GM12878 (cell line): ENCODE measurements around the gene GNG3. TPM values are rescaled to one million over a fixed set of nuclear protein-coding genes. Genes with fewer than 3 reads are reported as not detected.

Experiments
- CEBPB ChIP-seq, 2 experiments: fragments of 150-350 bp in 1 of 2; IDR thresholded peaks; 2 replicates each; pipeline ENCODE4 v1.6.1; 2012 to 2014; ENCODE audit warnings: low read depth in 2 of 2, low read length in 2 of 2, borderline replicate concordance in 1 of 2, inconsistent platforms in 1 of 2
- E2F4 ChIP-seq: IDR thresholded peaks from 2 replicates; pipeline ENCODE4 v1.6.1; 2012; ENCODE audit warnings: low read depth, low read length, improper control_type of control experiment
- FOXM1 ChIP-seq: IDR thresholded peaks from 2 replicates; pipeline ENCODE4 v1.6.1; 2012; ENCODE audit warnings: low read depth, mild to moderate bottlenecking, inconsistent platforms, low read length, moderate library complexity
- HCFC1 ChIP-seq: fragments of 150-350 bp; IDR thresholded peaks from 2 replicates; pipeline ENCODE4 v1.6.1; 2014; ENCODE audit warnings: low read length
- HDAC6 ChIP-seq: fragments of 200-600 bp; sonication (generic); IDR thresholded peaks from one replicate; pipeline ENCODE4 v1.8.0; 2017; ENCODE audit warnings: antibody characterized with exemption; ENCODE audit not compliant: unreplicated experiment
- IRF4 ChIP-seq: IDR thresholded peaks from 2 replicates; pipeline ENCODE4 v1.6.1; 2011; ENCODE audit warnings: low read depth, low read length
- JUND ChIP-seq: IDR thresholded peaks from 2 replicates; pipeline ENCODE4 v1.6.1; 2012; ENCODE audit warnings: low read depth, mild to moderate bottlenecking, low read length, improper control_type of control experiment, moderate library complexity
- MAX ChIP-seq: IDR thresholded peaks from 2 replicates; pipeline ENCODE4 v1.6.1; 2012; ENCODE audit warnings: low read depth, low read length, improper control_type of control experiment
- MLLT1 ChIP-seq: fragments of 450-650 bp; IDR thresholded peaks from 2 replicates; pipeline ENCODE4 v1.6.1; 2016; ENCODE audit warnings: mild to moderate bottlenecking
- PAX8 ChIP-seq: fragments of 450-650 bp; IDR thresholded peaks from 2 replicates; pipeline ENCODE4 v1.6.1; 2017; ENCODE audit warnings: mild to moderate bottlenecking, moderate library complexity
- RUNX3 ChIP-seq: IDR thresholded peaks from 2 replicates; pipeline ENCODE4 v1.6.1; 2012; ENCODE audit warnings: low read length, inconsistent platforms
- SPI1 ChIP-seq: IDR thresholded peaks from 2 replicates; pipeline ENCODE4 v1.6.1; 2011; ENCODE audit warnings: low read depth, mild to moderate bottlenecking, low read length, moderate library complexity, borderline replicate concordance; ENCODE audit not compliant: insufficient read depth
- ZNF384 ChIP-seq: IDR thresholded peaks from 2 replicates; pipeline ENCODE4 v1.6.1; 2012; ENCODE audit warnings: low read depth, mild to moderate bottlenecking, low read length, improper control_type of control experiment, borderline replicate concordance
- polyA plus RNA-seq, 11 experiments: library from polyadenylated mRNA; depleted of rRNA in 4 of 11; unstranded in 6 of 11; stranded (reverse) in 5 of 11; fragments of >200 nt; fragmentation: Nextera tagmentation in 4 of 11; fragmentation: Illumina TruSeq in 1 of 11; extraction: Ambion mirVana in 4 of 11; extraction: Trizol in 1 of 11; gene quantifications; 1 replicate in 1 of 11; 2 replicates in 10 of 11; pipeline versions ENCODE4 v1.2.1 to v1.2.3, GENCODE V29; 2011 to 2016; ENCODE audit warnings: inconsistent platforms in 2 of 11, missing spikeins in 2 of 11, low read depth in 1 of 11
- total RNA-seq, 4 experiments: library from RNA; depleted of rRNA in 3 of 4; stranded (reverse); fragments of >200 nt in 3 of 4; fragmentation: Illumina TruSeq in 1 of 4; extraction: Trizol in 1 of 4; gene quantifications; 2 replicates each; pipeline versions ENCODE4 v1.2.1 to v1.2.3, GENCODE V29; 2013 to 2021
- TF ChIP-seq, protein P1 (sequence below): fragments of 450-650 bp; IDR thresholded peaks from 2 replicates; pipeline ENCODE4 v1.6.1; 2014; ENCODE audit warnings: mild to moderate bottlenecking
- TF ChIP-seq, protein P2 (sequence below): fragments of 150-350 bp; IDR thresholded peaks from 2 replicates; pipeline ENCODE4 v1.6.1; 2016; ENCODE audit warnings: low read depth, low read length

GNG3 gene
- total and polyA plus RNA-seq, 10 of the 15 experiments (the other 5 are each of a cell fraction or from before 2014, with no cell fraction given), result 0.27 to 0.83 (median 0.57) TPM; not detected in 5

DNA sequence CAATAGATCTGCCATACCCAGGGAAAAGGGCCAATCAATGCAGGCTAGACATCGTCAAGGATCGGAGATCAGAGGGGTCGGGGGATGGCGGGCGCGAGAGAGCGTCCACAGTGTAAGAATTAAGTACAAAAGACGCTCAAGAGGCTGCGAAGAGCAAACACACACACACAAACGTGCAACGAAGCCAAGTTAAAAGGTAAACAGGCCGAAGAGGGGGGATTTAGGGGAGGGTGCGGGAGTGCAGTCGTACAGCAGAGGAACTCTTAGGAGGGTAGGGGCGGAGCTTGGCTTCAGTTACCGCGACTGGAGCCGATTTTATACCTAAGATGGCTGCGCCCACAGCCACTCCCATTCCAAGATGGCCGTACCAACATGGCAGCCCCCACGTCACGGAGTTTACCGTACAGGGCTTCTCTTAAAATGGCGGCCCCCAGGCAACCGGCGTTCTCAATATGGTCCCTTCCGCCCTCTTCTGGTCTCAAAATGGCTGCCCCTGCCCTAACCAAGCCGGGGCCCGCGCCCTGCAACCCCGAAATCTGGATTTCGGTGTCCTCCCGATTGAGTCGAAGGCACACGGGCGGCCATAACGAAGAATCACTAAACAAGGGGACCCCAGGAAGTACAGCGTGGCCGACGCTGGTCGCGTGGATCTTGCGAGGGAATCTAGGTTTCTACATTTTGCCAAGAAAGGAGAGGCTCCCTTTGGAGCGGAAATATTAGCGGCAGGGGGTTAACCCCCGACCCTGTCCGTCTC, 1.9 kb downstream of the GNG3 start (continued):
- TF ChIP-seq E2F4, result no peak
- TF ChIP-seq JUND, result no peak
- peak; percentile 41; the same call in 1 of the 2 replicates for TF ChIP-seq SPI1
- TF ChIP-seq, protein P1, sequence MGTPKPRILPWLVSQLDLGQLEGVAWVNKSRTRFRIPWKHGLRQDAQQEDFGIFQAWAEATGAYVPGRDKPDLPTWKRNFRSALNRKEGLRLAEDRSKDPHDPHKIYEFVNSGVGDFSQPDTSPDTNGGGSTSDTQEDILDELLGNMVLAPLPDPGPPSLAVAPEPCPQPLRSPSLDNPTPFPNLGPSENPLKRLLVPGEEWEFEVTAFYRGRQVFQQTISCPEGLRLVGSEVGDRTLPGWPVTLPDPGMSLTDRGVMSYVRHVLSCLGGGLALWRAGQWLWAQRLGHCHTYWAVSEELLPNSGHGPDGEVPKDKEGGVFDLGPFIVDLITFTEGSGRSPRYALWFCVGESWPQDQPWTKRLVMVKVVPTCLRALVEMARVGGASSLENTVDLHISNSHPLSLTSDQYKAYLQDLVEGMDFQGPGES, result peak; percentile 51; the same call in 1 of the 2 replicates
- no peak for TF ChIP-seq ZNF384
- peak; percentile 76 for TF ChIP-seq MAX
- peak; percentile 67 for TF ChIP-seq MLLT1
- peak; percentile 58 for TF ChIP-seq RUNX3
- TF ChIP-seq IRF4, result peak; percentile 67; the same call in 1 of the 2 replicates
- TF ChIP-seq PAX8, result no peak
- no peak for TF ChIP-seq FOXM1
- TF ChIP-seq CEBPB (IDR thresholded peaks at IDR 0.05; ENCODE audit: borderline replicate concordance in 1 of 2, low read depth in 2 of 2, low read length in 2 of 2), result no peak
- TF ChIP-seq, protein P2, sequence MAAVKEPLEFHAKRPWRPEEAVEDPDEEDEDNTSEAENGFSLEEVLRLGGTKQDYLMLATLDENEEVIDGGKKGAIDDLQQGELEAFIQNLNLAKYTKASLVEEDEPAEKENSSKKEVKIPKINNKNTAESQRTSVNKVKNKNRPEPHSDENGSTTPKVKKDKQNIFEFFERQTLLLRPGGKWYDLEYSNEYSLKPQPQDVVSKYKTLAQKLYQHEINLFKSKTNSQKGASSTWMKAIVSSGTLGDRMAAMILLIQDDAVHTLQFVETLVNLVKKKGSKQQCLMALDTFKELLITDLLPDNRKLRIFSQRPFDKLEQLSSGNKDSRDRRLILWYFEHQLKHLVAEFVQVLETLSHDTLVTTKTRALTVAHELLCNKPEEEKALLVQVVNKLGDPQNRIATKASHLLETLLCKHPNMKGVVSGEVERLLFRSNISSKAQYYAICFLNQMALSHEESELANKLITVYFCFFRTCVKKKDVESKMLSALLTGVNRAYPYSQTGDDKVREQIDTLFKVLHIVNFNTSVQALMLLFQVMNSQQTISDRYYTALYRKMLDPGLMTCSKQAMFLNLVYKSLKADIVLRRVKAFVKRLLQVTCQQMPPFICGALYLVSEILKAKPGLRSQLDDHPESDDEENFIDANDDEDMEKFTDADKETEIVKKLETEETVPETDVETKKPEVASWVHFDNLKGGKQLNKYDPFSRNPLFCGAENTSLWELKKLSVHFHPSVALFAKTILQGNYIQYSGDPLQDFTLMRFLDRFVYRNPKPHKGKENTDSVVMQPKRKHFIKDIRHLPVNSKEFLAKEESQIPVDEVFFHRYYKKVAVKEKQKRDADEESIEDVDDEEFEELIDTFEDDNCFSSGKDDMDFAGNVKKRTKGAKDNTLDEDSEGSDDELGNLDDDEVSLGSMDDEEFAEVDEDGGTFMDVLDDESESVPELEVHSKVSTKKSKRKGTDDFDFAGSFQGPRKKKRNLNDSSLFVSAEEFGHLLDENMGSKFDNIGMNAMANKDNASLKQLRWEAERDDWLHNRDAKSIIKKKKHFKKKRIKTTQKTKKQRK, result no peak
- TF ChIP-seq HCFC1, result peak; percentile 92
- TF ChIP-seq HDAC6, result no peak
